Measurements from ENCODE around the gene SH2D5. TPM values are rescaled to one million over a fixed set of nuclear protein-coding genes. Genes with fewer than 3 reads are reported as not detected.

The SH2D5 gene
- total and polyA plus RNA-seq, 2 experiments from 2014 or later: 0.53 to 1.1 TPM

DNA sequence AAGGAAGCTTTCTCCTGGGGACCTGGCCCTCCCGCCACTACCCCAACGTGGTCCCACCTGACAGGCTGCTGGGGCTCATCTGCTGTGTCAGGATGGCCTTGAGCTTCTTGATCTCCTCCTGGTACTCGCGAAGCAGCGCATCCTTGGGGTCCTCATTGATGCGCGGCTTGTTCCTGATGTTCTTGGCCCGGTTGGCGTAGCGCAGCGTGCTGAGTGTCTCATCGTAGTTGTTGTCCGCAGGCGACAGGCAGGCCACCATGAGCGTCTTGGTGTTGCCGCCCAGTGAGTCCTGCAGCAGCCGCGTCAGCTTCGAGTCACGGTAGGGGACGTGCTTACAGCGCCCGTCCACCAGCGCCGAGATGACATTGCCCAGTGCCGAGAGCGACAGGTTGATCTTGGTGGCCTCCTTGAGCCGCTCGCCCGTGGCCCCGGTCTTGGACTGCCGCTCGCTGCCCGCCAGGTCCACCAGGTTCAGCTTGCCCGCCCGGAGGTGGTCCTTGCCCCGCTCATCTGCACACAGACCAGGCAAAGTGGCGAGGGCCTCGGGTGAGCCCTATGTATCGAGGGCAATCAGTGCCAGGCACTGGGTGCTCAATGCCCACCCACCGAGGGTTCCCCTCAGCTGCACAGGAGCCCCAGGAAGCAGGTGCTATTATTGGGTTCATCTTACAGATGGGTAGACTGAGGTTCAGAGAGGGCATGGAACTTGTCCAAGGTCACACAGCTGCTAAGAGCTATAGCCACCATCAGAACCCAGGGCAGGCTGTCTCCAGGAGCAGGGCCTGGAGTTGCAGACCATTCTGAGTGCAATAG is 27.9 kb downstream of the SH2D5 start:
- H3K36me3 ChIP-seq (replicated peaks; ENCODE audit: insufficient read depth, low read depth): no peaks in the 10 kb centered on the region
- H3K4me1 ChIP-seq (ENCODE audit: insufficient read depth): no peaks in the 10 kb centered on the region
- no peak overlapping the region for H3K27ac ChIP-seq
- no peaks in the 10 kb centered on the region for H3K9me2 ChIP-seq (replicated peaks; ENCODE audit: insufficient read depth)
- H2AFZ ChIP-seq: no peak overlapping the region
- H4K20me1 ChIP-seq (ENCODE audit: insufficient read depth, poor library complexity, severe bottlenecking): no peaks in the 10 kb centered on the region
- DNase-seq (ENCODE audit: low spot score): no peak
- H3K9me3 ChIP-seq (ENCODE audit: low read depth): no peaks in the 10 kb centered on the region
- no peak overlapping the region for H3K4me3 ChIP-seq
- H3K79me2 ChIP-seq: no peaks in the 10 kb centered on the region
- WGBS (ENCODE audit: low lambda C conversion rate, missing lambda C conversion rate): 97% methylated on average over 39 of the region's 41 CpGs
- no peaks in the 10 kb centered on the region for H3K27me3 ChIP-seq
- no peak overlapping the region for H3K4me2 ChIP-seq
- TF ChIP-seq CTCF (IDR thresholded peaks at IDR 0.05; ENCODE audit: poor library complexity) (no peak), EZH2 (IDR thresholded peaks at IDR 0.05; ENCODE audit: borderline replicate concordance) (no peak), EZH2phosphoT487 (IDR thresholded peaks at IDR 0.05; ENCODE audit: low read depth, severe bottlenecking, unreplicated experiment) (no peak)

- 88% methylated on average over 3 of the region's 4 CpGs for WGBS (ENCODE audit: low lambda C conversion rate, missing lambda C conversion rate)
- no peak overlapping the region for H3K27ac ChIP-seq
These were observed 29.3 kb downstream of the SH2D5 start for GRCh38 chr1:20703124-20703756.

GRCh38 chr1:20702416-20702815 is 30.1 kb downstream of the SH2D5 start:
- Histone ChIP-seq H3K4me1 (ENCODE audit: insufficient read depth) (peaks cover 6% of the 10 kb centered on the region), H3K4me2 (no peak overlapping the region), H2AFZ (no peak overlapping the region), H3K9me2 (replicated peaks; ENCODE audit: insufficient read depth) (no peaks in the 10 kb centered on the region), H3K4me3 (no peak overlapping the region), H3K27me3 (no peaks in the 10 kb centered on the region), H4K20me1 (ENCODE audit: insufficient read depth, poor library complexity, severe bottlenecking) (no peaks in the 10 kb centered on the region), H3K79me2 (no peaks in the 10 kb centered on the region), H3K9me3 (ENCODE audit: low read depth) (no peaks in the 10 kb centered on the region), H3K36me3 (replicated peaks; ENCODE audit: insufficient read depth, low read depth) (no peaks in the 10 kb centered on the region), H3K27ac (no peak overlapping the region)
- DNase-seq (ENCODE audit: low spot score): no peak
- TF ChIP-seq CTCF (IDR thresholded peaks at IDR 0.05; ENCODE audit: poor library complexity) (no peak), EZH2phosphoT487 (IDR thresholded peaks at IDR 0.05; ENCODE audit: low read depth, severe bottlenecking, unreplicated experiment) (no peak), EZH2 (IDR thresholded peaks at IDR 0.05; ENCODE audit: borderline replicate concordance) (no peak)
- WGBS (ENCODE audit: low lambda C conversion rate, missing lambda C conversion rate): 96% methylated on average over 1 of the region's 1 CpG

More at GRCh38 chr1:20703124-20703756, 29.3 kb downstream of the SH2D5 start:
- Histone ChIP-seq H3K36me3 (replicated peaks; ENCODE audit: insufficient read depth, low read depth) (no peaks in the 10 kb centered on the region), H3K4me3 (no peak overlapping the region), H2AFZ (no peak overlapping the region), H4K20me1 (ENCODE audit: insufficient read depth, poor library complexity, severe bottlenecking) (no peaks in the 10 kb centered on the region), H3K9me3 (ENCODE audit: low read depth) (no peaks in the 10 kb centered on the region), H3K79me2 (no peaks in the 10 kb centered on the region), H3K4me1 (ENCODE audit: insufficient read depth) (peaks cover under 1% of the 10 kb centered on the region), H3K9me2 (replicated peaks; ENCODE audit: insufficient read depth) (no peaks in the 10 kb centered on the region), H3K4me2 (no peak overlapping the region), H3K27me3 (no peaks in the 10 kb centered on the region)
- DNase-seq (ENCODE audit: low spot score): no peak
- TF ChIP-seq EZH2 (IDR thresholded peaks at IDR 0.05; ENCODE audit: borderline replicate concordance) (no peak), CTCF (IDR thresholded peaks at IDR 0.05; ENCODE audit: poor library complexity) (no peak), EZH2phosphoT487 (IDR thresholded peaks at IDR 0.05; ENCODE audit: low read depth, severe bottlenecking, unreplicated experiment) (no peak)

All from hepatocyte (in vitro differentiated cells).